SH-SY5Y (cell line): ENCODE measurements around the gene MICAL2.

Experiments
- GATA2 ChIP-seq: IDR thresholded peaks from 2 replicates; pipeline ENCODE4 v1.6.1; 2011; ENCODE audit warnings: mild to moderate bottlenecking, low read depth, low read length
- GATA3 ChIP-seq: IDR thresholded peaks from 2 replicates; pipeline ENCODE4 v1.6.1; 2011; ENCODE audit warnings: low read depth, mild to moderate bottlenecking, low read length, moderate library complexity

Gene MICAL2

DNA sequence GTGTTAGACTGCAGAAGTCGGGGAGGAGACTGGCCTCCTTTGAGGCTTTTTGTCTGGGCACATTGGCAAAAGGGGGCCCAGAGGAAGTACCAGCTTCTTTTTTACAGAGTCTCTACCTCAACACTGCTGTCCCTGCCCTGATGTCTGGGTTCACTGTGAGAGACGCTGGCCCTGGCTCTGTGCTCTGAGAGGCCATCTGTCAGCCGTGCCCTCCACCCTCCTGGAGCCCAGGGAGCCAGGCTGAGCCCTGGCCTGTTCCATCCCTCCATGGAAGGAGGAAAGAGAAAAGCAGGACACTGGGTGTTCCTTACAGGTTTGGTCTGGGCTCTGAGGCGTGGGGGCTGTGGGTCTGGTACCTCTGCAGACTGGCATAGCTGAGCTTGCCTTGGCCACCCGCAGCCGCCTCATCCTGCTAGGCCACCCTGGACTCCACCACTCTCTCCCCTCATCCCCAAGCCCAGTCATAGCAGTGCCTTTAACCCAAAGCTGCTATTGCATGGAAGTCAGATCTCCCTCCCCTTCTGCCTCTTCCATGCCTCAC is 161.5 kb downstream of the MICAL2 start:
- TF ChIP-seq GATA3 (no peak), GATA2 (no peak)

DNA sequence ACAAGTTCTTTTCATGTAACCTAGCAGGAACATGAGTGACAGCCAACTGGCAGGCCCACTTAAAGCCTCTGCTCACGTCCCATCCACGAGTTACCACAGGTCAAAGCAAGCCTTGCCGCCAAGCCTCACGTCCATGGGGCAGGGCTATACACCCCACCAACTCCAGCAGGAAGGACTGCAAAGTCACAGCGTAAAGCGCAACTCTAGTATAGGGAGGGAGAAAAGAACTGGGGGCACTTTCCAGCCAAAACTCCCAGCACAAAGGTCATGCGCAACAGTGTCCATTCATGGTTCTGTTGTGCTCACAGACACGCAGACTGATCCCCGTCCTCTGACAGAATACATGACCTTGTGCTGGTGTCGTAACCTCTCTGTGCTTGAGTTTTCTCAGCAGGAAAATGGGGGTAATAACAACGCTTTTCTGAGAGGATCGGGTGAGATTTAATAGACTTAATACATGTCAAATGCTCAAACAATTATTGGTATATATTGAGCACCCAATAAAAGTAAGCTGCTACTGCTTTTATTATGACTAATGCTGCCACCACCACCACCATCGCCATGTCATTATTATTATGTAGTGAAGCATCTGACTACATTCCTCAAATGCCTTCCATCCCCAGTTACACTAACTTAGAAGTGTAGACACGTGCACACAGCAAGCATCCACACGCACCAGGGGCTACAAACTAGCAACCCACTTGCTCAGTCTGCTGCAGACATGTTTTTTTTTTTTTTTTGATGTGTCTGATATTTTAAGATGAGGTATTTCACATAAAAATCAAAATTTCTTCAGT is 162.6 kb downstream of the MICAL2 start:
- TF ChIP-seq GATA3 (no peak), GATA2 (no peak)

DNA sequence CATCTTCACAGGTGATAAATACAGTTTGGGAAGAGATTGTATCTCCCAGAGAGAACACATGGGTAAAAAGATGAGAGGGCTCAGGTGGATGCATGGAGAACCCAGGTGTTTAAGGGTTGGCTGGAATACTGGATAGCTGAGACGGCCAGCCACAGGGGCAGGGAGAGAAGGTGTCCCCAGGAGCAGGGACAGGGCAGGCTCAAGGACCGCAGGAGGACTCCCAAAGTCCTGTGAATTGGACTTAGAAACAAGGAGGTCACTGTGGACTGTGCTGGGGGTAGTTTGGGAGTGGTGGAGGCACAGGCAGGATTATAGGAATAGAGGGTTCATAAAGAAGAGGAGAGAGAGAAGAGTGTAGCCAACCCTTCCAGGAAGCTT is 163.2 kb downstream of the MICAL2 start:
- TF ChIP-seq GATA3: no peak
- no peak for TF ChIP-seq GATA2

DNA sequence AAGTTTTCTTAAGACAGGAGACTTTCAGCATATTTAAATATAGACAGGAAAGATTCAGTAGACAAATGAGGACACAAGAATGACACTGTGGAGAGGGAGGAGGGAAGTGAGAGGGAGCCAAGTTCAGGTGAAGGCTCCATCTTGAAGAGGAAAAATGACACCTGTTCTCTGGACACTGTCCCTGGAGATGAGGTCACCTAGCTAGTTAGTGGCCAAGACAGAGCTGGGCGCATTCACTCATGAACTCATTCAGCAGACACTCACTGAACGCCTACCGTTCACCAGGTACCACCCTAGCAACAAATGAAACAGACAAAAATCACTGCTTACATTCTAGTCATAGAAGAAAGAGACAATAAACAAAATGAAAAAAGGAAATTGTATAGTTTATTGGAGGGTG is 163.7 kb downstream of the MICAL2 start:
- TF ChIP-seq GATA2 (no peak), GATA3 (no peak)

- no peak for TF ChIP-seq GATA3
- no peak for TF ChIP-seq GATA2
Observed at GRCh38 chr11:12274558-12275197, 164.3 kb downstream of the MICAL2 start.

- TF ChIP-seq GATA3 (no peak), GATA2 (no peak)
Observed at GRCh38 chr11:12275818-12276217, 165.4 kb downstream of the MICAL2 start.

- no peak for TF ChIP-seq GATA2
- no peak for TF ChIP-seq GATA3
Observed at GRCh38 chr11:12276356-12276755, 166.0 kb downstream of the MICAL2 start.

DNA sequence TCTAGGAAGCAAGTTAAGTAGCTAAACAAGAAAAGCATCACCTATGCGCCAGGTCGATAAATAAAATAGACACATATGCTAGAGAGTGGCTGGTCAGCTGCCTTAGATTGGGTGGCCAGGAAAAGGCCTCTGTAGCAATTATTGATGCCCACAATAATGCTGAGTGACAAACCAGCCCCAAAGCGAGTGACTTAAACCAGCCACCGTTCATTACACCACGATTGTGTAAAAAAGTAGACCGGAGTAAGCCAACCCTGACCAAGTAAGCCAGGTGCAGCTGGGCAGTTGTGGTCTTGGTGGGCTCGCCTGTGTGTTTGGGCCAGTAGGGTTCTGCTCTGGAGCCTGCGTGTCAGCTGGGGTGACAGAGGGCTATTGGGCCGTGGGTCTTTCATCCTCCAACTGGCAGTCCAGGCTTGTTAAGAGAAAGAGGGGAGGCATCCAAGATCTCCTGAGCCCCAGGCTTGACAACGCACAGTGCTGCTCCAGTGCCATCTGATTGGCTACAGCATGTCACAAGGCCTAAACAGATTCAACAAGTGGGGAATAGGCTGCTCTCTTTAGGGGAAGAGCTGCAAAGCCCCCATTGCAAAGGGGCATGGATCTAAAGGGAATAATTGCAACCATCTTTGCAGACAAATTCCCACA is 166.6 kb downstream of the MICAL2 start:
- no peak for TF ChIP-seq GATA3
- TF ChIP-seq GATA2: no peak

DNA sequence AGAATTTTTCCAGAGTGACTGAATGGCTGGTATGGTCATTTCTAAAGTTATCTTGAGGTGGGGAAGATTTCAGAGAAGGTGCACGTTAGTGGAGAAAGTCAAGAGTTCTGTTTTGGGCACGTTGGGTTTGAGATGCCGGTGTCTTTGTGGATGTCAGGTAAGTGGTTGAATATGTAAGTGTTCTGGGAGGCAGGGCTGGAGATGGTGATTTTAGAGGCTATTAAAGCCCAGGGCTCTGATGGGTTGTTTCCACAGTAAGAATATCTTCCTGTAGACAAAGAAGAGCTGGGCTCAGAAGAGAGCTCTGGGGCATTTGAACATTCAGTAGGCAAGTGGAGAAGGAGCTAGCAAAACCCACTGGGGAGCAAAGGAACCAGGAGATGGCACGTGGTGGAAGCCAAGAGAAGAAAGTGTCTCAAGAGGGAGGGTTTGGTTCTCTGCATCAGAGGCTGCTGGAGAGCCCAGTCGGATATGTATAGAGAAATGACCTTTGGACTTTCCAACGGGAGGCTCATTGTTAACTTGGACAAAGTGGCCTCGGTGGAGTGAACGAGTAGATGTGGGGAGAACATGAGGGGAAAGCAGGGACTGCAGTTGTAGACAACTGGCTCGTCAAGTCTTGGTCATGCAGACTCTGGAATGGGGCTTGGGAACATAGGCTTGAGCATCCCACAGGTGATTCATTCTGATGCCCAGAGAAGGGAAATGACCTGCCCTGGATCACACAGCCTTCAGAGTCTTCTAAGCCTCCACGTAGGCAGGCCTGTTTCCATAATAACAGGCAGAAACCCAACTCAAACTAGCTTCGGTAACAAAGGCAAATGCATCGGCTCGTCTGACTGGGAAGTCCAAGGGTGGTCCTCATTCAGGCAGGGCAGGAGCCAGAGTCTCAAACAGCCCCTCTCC is 168.6 kb downstream of the MICAL2 start:
- TF ChIP-seq GATA2: no peak
- no peak for TF ChIP-seq GATA3

DNA sequence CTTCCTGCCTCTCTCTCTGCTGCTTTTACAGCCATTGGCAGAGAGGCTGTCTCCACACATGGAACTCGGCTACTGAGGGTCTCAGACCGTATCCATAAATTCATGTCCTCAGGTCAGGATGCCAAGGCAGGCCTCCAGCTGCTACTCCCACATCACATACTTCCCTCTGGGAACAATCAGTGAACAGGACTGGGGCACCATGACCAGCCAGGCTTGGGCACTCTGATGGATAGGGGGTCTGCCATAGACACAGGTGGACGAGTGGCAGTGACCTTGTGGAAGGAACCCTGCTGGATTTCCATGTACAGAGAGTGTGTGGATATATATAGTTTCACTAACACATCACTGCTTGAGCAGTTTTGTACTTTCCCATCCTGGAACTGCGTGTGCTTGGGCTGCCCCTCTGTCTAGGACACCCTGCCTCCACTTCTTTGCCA is 169.3 kb downstream of the MICAL2 start:
- TF ChIP-seq GATA2 (no peak), GATA3 (no peak)

DNA sequence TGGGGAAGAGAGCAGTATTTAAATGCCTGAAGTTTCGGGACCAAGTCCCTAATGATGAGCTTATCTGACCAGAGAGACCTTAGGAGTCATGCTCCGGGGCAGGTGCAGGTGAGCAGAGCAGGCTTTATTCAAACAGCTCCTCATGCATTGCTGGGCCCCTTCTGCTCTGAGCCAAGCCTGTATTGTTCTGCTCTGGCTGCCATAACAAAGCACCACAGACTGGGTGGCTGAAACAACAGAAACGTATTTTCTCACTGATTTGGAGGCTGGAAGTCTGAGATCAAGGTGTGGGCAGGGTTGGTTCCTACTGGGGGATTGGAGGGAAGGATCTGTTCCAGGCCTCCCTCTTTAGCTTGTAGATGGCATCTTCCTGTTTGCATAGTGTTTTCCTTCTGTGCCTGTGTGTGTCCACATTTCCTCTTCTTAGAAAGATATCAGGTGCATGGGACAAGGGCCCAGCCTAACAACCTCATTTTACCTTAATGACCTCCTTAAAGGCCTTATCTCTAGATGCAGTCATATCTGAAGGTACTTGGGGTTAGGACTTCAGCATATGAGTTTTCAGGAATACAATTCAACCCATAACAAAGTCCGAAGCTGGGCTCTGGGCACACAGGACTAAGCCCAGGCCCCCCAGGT is 169.9 kb downstream of the MICAL2 start:
- no peak for TF ChIP-seq GATA3
- TF ChIP-seq GATA2: no peak

- TF ChIP-seq GATA3: no peak
- TF ChIP-seq GATA2: no peak
Observed at GRCh38 chr11:12280838-12281565, 170.6 kb downstream of the MICAL2 start.
